ENCODE data around the gene RANBP3L.

The RANBP3L gene

GRCh38 chr5:36281626-36282025 is 20.1 kb downstream of the RANBP3L start:
- TF ChIP-seq CTCF (IDR thresholded peaks at IDR 0.05; ENCODE audit: control insufficient read depth, insufficient read depth, low read depth, low read length, missing control alignments), result no peak
- DNase-seq (ENCODE audit: low read depth), result no peak
- no peak overlapping the region for H3K4me3 ChIP-seq (ENCODE audit: control insufficient read depth, low read depth, low read length)

GRCh38 chr5:36279054-36279698 is 22.5 kb downstream of the RANBP3L start:
- no peak overlapping the region for H3K4me3 ChIP-seq (ENCODE audit: control insufficient read depth, low read depth, low read length)
- no peak for TF ChIP-seq CTCF (IDR thresholded peaks at IDR 0.05; ENCODE audit: control insufficient read depth, insufficient read depth, low read depth, low read length, missing control alignments)
- no peak for DNase-seq (ENCODE audit: low read depth)

- H3K4me3 ChIP-seq (ENCODE audit: control insufficient read depth, low read depth, low read length), result no peak overlapping the region
- no peak for TF ChIP-seq CTCF (IDR thresholded peaks at IDR 0.05; ENCODE audit: control insufficient read depth, insufficient read depth, low read depth, low read length, missing control alignments)
- DNase-seq (ENCODE audit: low read depth), result no peak
Measured at GRCh38 chr5:36277521-36278176, 24.1 kb downstream of the RANBP3L start.

GRCh38 chr5:36276864-36277263 is 24.8 kb downstream of the RANBP3L start:
- DNase-seq (ENCODE audit: low read depth), result no peak
- TF ChIP-seq CTCF (IDR thresholded peaks at IDR 0.05; ENCODE audit: control insufficient read depth, insufficient read depth, low read depth, low read length, missing control alignments), result no peak
- H3K4me3 ChIP-seq (ENCODE audit: control insufficient read depth, low read depth, low read length), result no peak overlapping the region

- no peak for TF ChIP-seq CTCF (IDR thresholded peaks at IDR 0.05; ENCODE audit: control insufficient read depth, insufficient read depth, low read depth, low read length, missing control alignments)
- no peak for DNase-seq (ENCODE audit: low read depth)
- no peak overlapping the region for H3K4me3 ChIP-seq (ENCODE audit: control insufficient read depth, low read depth, low read length)
Measured at GRCh38 chr5:36273809-36274526, 27.7 kb downstream of the RANBP3L start.

- TF ChIP-seq CTCF (IDR thresholded peaks at IDR 0.05; ENCODE audit: control insufficient read depth, insufficient read depth, low read depth, low read length, missing control alignments), result no peak
- DNase-seq (ENCODE audit: low read depth), result no peak
Measured at GRCh38 chr5:36272136-36272690, 29.5 kb downstream of the RANBP3L start.

More at GRCh38 chr5:36272136-36272690, 29.5 kb downstream of the RANBP3L start:
- H3K4me3 ChIP-seq (ENCODE audit: control insufficient read depth, low read depth, low read length), result no peak overlapping the region
